Measurements from ENCODE around the gene ABCA2. TPM values are rescaled to one million over a fixed set of nuclear protein-coding genes. Genes with fewer than 3 reads are reported as not detected.
A peak's percentile ranks its signal among the peaks of the same experiment; 100 is the strongest.
"Not testable (repeated sequence)": the region's sequence is repeated elsewhere in the genome, so short reads cannot be mapped to it uniquely, and the experiment has no call there.

Gene ABCA2
- total and polyA plus RNA-seq, 5 donors: 32.2 to 42.4 (median 40.4) TPM

- ATAC-seq (no peak), DNase-seq (peak in 2 of 3 donors; percentile 50 to 61)
- H3K4me1 ChIP-seq (ENCODE audit: control insufficient read depth, insufficient read depth, low read length): no peaks in the 10 kb centered on the region
- no peak overlapping the region for H3K27ac ChIP-seq (ENCODE audit: low read length)
- no peak overlapping the region for H3K4me3 ChIP-seq (ENCODE audit: low read length)
- H3K9me3 ChIP-seq (ENCODE audit: control insufficient read depth, low read length): no peaks in the 10 kb centered on the region
- intact Hi-C loops (cut with DNase I): loop anchor here in 1 of 4 donors (10.0 kb wide), 1 partner anchor 285 kb away; no protein-coding TSS in a partner anchor
- WGBS: 7% methylated on average over 52 of the region's 52 CpGs
- H3K27me3 ChIP-seq (ENCODE audit: control insufficient read depth, insufficient read depth): no peaks in the 10 kb centered on the region
Observed at GRCh38 chr9:137069508-137070091, 41.6 kb upstream of the ABCA2 start.

- DNase-seq: peak in 2 of 3 donors; percentile 29 to 55
- no peaks in the 10 kb centered on the region for H3K9me3 ChIP-seq (ENCODE audit: control insufficient read depth, low read length)
- H3K4me3 ChIP-seq (ENCODE audit: low read length): no peak overlapping the region
- H3K27me3 ChIP-seq (ENCODE audit: control insufficient read depth, insufficient read depth): no peaks in the 10 kb centered on the region
- WGBS: 90% methylated on average over 17 of the region's 17 CpGs
- no peak overlapping the region for H3K27ac ChIP-seq (ENCODE audit: low read length)
- ATAC-seq: no peak
- no peaks in the 10 kb centered on the region for H3K4me1 ChIP-seq (ENCODE audit: control insufficient read depth, insufficient read depth, low read length)
- intact Hi-C loops (cut with DNase I): loop anchor here in 1 of 4 donors (10.0 kb wide), 1 partner anchor 284 kb away; no protein-coding TSS in a partner anchor
Observed at GRCh38 chr9:137068539-137069507, 40.8 kb upstream of the ABCA2 start.

GRCh38 chr9:137067860-137068538 is 40.0 kb upstream of the ABCA2 start:
- 56% methylated on average over 12 of the region's 12 CpGs for WGBS
- intact Hi-C loops (cut with DNase I): loop anchor here in 1 of 4 donors (10.0 kb wide), 1 partner anchor 283 kb away; no protein-coding TSS in a partner anchor
- Histone ChIP-seq H3K27ac (ENCODE audit: low read length) (no peak overlapping the region), H3K4me1 (ENCODE audit: control insufficient read depth, insufficient read depth, low read length) (no peaks in the 10 kb centered on the region), H3K4me3 (ENCODE audit: low read length) (no peak overlapping the region), H3K27me3 (ENCODE audit: control insufficient read depth, insufficient read depth) (no peaks in the 10 kb centered on the region), H3K9me3 (ENCODE audit: control insufficient read depth, low read length) (no peaks in the 10 kb centered on the region)
- ATAC-seq (peak; percentile 15 to 42), DNase-seq (peak; percentile 75 to 90 (median 89))

- no peak overlapping the region for H3K27ac ChIP-seq (ENCODE audit: low read length)
- no peaks in the 10 kb centered on the region for H3K27me3 ChIP-seq (ENCODE audit: control insufficient read depth, insufficient read depth)
- no peaks in the 10 kb centered on the region for H3K9me3 ChIP-seq (ENCODE audit: control insufficient read depth, low read length)
- ATAC-seq (no peak), DNase-seq (peak in 2 of 3 donors; percentile 53 to 65)
- intact Hi-C loops (cut with DNase I): loop anchor here in 1 of 4 donors (10.0 kb wide), 1 partner anchor 281 kb away; no protein-coding TSS in a partner anchor
- no peak overlapping the region for H3K4me3 ChIP-seq (ENCODE audit: low read length)
- 92% methylated on average over 26 of the region's 26 CpGs for WGBS
- H3K4me1 ChIP-seq (ENCODE audit: control insufficient read depth, insufficient read depth, low read length): no peaks in the 10 kb centered on the region
Observed at GRCh38 chr9:137066096-137066861, 38.2 kb upstream of the ABCA2 start.

GRCh38 chr9:137065336-137065967 is 37.4 kb upstream of the ABCA2 start:
- Histone ChIP-seq H3K4me3 (ENCODE audit: low read length) (no peak overlapping the region), H3K27me3 (ENCODE audit: control insufficient read depth, insufficient read depth) (no peaks in the 10 kb centered on the region), H3K27ac (ENCODE audit: low read length) (no peak overlapping the region), H3K9me3 (ENCODE audit: control insufficient read depth, low read length) (no peaks in the 10 kb centered on the region), H3K4me1 (ENCODE audit: control insufficient read depth, insufficient read depth, low read length) (no peaks in the 10 kb centered on the region)
- intact Hi-C loops (cut with DNase I): loop anchor here in 2 of 4 donors (2.0 to 10.0 kb wide), 2 partner anchors 17 to 281 kb away; no protein-coding TSS in a partner anchor
- no peak for ATAC-seq
- DNase-seq: peak in 2 of 3 donors; percentile 44
- WGBS: 94% methylated on average over 23 of the region's 23 CpGs

GRCh38 chr9:137064880-137065164 is 36.8 kb upstream of the ABCA2 start:
- DNase-seq: peak in 1 of 3 donors; percentile 63
- no peak overlapping the region for H3K27ac ChIP-seq (ENCODE audit: low read length)
- H3K9me3 ChIP-seq (ENCODE audit: control insufficient read depth, low read length): no peaks in the 10 kb centered on the region
- WGBS: 91% methylated on average over 12 of the region's 12 CpGs
- no peaks in the 10 kb centered on the region for H3K27me3 ChIP-seq (ENCODE audit: control insufficient read depth, insufficient read depth)
- H3K4me3 ChIP-seq (ENCODE audit: low read length): no peak overlapping the region
- no peak for ATAC-seq
- intact Hi-C loops (cut with DNase I): loop anchor here in 2 of 4 donors (2.0 to 10.0 kb wide), 2 partner anchors 16 to 280 kb away; no protein-coding TSS in a partner anchor
- H3K4me1 ChIP-seq (ENCODE audit: control insufficient read depth, insufficient read depth, low read length): no peaks in the 10 kb centered on the region

- Histone ChIP-seq H3K4me3 (ENCODE audit: low read length) (no peak overlapping the region), H3K27ac (ENCODE audit: low read length) (no peak overlapping the region), H3K9me3 (ENCODE audit: control insufficient read depth, low read length) (no peaks in the 10 kb centered on the region), H3K27me3 (ENCODE audit: control insufficient read depth, insufficient read depth) (no peaks in the 10 kb centered on the region), H3K4me1 (ENCODE audit: control insufficient read depth, insufficient read depth, low read length) (no peaks in the 10 kb centered on the region)
- WGBS: 50% methylated on average over 55 of the region's 55 CpGs
- intact Hi-C loops (cut with DNase I): loop anchor here in 2 of 4 donors (2.0 to 10.0 kb wide), 2 partner anchors 15 to 279 kb away; no protein-coding TSS in a partner anchor
- DNase-seq (peak; percentile 72 to 92 (median 92)), ATAC-seq (peak; percentile 65 to 67)
Observed at GRCh38 chr9:137064027-137064879, 36.2 kb upstream of the ABCA2 start.

GRCh38 chr9:137063311-137064026 is 35.4 kb upstream of the ABCA2 start:
- intact Hi-C loops (cut with DNase I): loop anchor here in 2 of 4 donors (2.0 to 10.0 kb wide), 2 partner anchors 15 to 279 kb away; no protein-coding TSS in a partner anchor

GRCh38 chr9:137062798-137063197 is 34.8 kb upstream of the ABCA2 start:
- H3K27ac ChIP-seq (ENCODE audit: low read length); ATAC-seq; DNase-seq; H3K27me3 ChIP-seq (ENCODE audit: control insufficient read depth, insufficient read depth); H3K4me1 ChIP-seq (ENCODE audit: control insufficient read depth, insufficient read depth, low read length); H3K4me3 ChIP-seq (ENCODE audit: low read length); H3K9me3 ChIP-seq (ENCODE audit: control insufficient read depth, low read length): not testable (repeated sequence)
- 80% methylated on average over 7 of the region's 9 CpGs for WGBS
- intact Hi-C loops (cut with DNase I): loop anchor here in 1 of 4 donors (10.0 kb wide), 1 partner anchor 278 kb away; no protein-coding TSS in a partner anchor

More at GRCh38 chr9:137063311-137064026, 35.4 kb upstream of the ABCA2 start:
- Histone ChIP-seq H3K4me3 (ENCODE audit: low read length) (no peak overlapping the region), H3K9me3 (ENCODE audit: control insufficient read depth, low read length) (no peaks in the 10 kb centered on the region), H3K4me1 (ENCODE audit: control insufficient read depth, insufficient read depth, low read length) (no peaks in the 10 kb centered on the region), H3K27ac (ENCODE audit: low read length) (no peak overlapping the region), H3K27me3 (ENCODE audit: control insufficient read depth, insufficient read depth) (no peaks in the 10 kb centered on the region)
- WGBS: 83% methylated on average over 26 of the region's 26 CpGs
- peak in 2 of 3 donors; percentile 40 to 45 for DNase-seq
- ATAC-seq: peak; percentile 3 to 5

Data from right cardiac atrium (tissue), 5 donors.